Endothelial cell (in vitro differentiated cells): ENCODE data around the gene CYFIP1. TPM values are rescaled to one million over a fixed set of nuclear protein-coding genes. Genes with fewer than 3 reads are reported as not detected.
A peak's percentile ranks its signal among the peaks of the same experiment; 100 is the strongest.

Source experiments
- DNase-seq: peaks from one replicate; pipeline ENCODE4 v3.0.0; 2021; ENCODE audit warnings: low spot score
- H3K27ac Mint-ChIP-seq: one replicate; pipeline ENCODE4 v1.8.0; 2021; ENCODE audit warnings: mixed read lengths, inconsistent platforms; ENCODE audit not compliant: unreplicated experiment
- H3K27me3 Mint-ChIP-seq: one replicate; pipeline ENCODE4 v1.8.0; 2021; ENCODE audit warnings: mild to moderate bottlenecking, moderate library complexity, mixed read lengths, inconsistent platforms; ENCODE audit not compliant: unreplicated experiment
- H3K36me3 Mint-ChIP-seq: one replicate; pipeline ENCODE4 v1.8.0; 2021; ENCODE audit warnings: mild to moderate bottlenecking, low read depth, mixed read lengths, inconsistent platforms; ENCODE audit not compliant: unreplicated experiment
- H3K4me1 Mint-ChIP-seq: one replicate; pipeline ENCODE4 v1.8.0; 2021; ENCODE audit warnings: mild to moderate bottlenecking, mixed read lengths, inconsistent platforms; ENCODE audit not compliant: unreplicated experiment
- H3K4me3 Mint-ChIP-seq: one replicate; pipeline ENCODE4 v1.8.0; 2021; ENCODE audit warnings: mild to moderate bottlenecking, mixed read lengths, inconsistent platforms; ENCODE audit not compliant: unreplicated experiment
- H3K9me3 Mint-ChIP-seq: one replicate; pipeline ENCODE4 v1.8.0; 2021; ENCODE audit warnings: mixed read lengths, inconsistent platforms; ENCODE audit not compliant: unreplicated experiment
- CTCF ChIP-seq: fragments of 200-600 bp; sonication (generic); IDR thresholded peaks from one replicate; pipeline ENCODE4 v1.5.0; 2021; ENCODE audit warnings: antibody characterized with exemption; ENCODE audit not compliant: unreplicated experiment
- total RNA-seq: library from RNA; stranded (reverse); fragmentation: NEBNext Ultra II Directional; extraction: Animal tissue kit (Norgen Biotek cat#: 25700); gene quantifications from one replicate; pipeline ENCODE4 v1.2.1, GENCODE V29; 2021; ENCODE audit not compliant: unreplicated experiment

CYFIP1 gene
- total RNA-seq, 1 donor from 2014 or later: 154 TPM

DNA sequence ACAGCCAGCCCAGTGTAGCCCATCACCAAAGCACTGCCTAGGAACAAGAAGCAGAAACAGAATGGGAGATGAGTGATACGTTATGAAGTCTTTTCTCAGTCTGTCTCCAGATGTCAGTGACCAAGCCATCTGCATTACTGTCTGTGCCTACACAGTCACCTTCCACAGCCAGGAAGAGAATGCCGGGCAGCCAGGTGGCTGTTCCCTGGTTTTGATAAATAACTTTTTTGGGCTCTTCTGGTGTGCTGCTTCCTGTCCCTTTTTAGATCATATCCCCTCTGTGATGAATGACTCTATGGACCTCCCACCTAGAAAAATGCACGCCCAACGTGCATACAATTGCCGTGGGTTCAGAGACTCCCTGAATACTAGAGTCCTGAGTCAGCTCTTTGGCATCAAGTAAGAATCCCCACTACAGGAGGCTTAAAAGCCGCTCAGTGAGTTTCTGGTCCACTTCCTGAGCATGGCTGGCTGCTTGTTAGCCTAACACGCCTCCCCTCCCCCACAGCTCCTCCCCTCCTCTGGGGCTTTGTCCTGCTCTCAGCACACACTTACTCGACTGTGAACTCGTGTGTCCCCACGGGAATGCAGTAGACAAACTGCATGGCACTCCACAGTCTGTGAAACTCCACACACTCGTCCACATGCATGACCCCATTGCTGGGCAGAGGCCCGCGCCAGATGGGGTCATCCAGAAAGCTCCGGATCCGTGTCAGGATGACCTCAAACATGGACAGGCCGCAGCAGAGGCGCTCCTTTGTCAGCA lies 107.0 kb downstream of the CYFIP1 start:
- peaks cover 4% of the 10 kb centered on the region for H3K27me3 Mint-ChIP-seq
- peak; percentile 27 for DNase-seq
- peaks cover 50% of the 10 kb centered on the region for H3K36me3 Mint-ChIP-seq
- H3K27ac Mint-ChIP-seq: peak overlapping the region; percentile 59
- no peak overlapping the region for H3K4me3 Mint-ChIP-seq
- H3K4me1 Mint-ChIP-seq: peaks cover 9% of the 10 kb centered on the region
- H3K9me3 Mint-ChIP-seq: no peaks in the 10 kb centered on the region
- TF ChIP-seq CTCF: no peak

DNA sequence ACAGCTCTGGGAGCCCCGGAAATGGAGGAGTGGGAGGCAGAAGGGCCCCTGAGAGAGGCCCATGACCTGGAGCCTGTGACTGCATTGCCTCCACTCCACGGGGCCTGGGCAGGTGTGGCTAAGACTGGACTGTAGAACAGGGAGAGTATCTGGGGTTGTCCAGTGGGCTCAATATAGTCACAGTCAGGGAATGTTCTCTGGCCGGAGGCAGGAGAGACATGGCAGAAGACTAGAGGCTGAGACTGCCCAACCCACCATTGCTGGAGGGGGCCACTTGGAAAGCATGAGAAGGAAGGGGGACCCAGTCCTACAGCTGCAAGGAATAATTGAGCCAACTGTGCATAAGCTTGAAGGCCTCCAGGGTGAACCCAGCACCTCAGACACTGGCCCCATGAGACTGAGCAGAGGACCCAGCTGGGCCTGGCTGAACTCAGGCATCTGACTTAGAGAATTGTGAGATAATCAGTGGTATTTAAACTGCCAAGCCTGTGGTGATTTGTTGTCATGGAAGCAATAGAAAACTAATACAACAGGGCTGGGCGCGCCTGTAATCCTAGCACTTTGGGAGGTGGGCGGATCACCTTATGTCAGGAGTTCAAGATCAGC lies 108.6 kb downstream of the CYFIP1 start:
- Mint-ChIP-seq H3K27me3 (peaks cover 4% of the 10 kb centered on the region), H3K36me3 (peaks cover 46% of the 10 kb centered on the region), H3K9me3 (no peaks in the 10 kb centered on the region), H3K27ac (no peak overlapping the region), H3K4me1 (peaks cover 9% of the 10 kb centered on the region), H3K4me3 (peak overlapping the region; percentile 67)
- no peak for TF ChIP-seq CTCF
- DNase-seq: no peak

- peaks cover 46% of the 10 kb centered on the region for H3K36me3 Mint-ChIP-seq
- DNase-seq: no peak
- H3K4me1 Mint-ChIP-seq: peaks cover 9% of the 10 kb centered on the region
- no peak overlapping the region for H3K4me3 Mint-ChIP-seq
- H3K27me3 Mint-ChIP-seq: peaks cover 2% of the 10 kb centered on the region
- no peaks in the 10 kb centered on the region for H3K9me3 Mint-ChIP-seq
- TF ChIP-seq CTCF: no peak
- H3K27ac Mint-ChIP-seq: no peak overlapping the region
These were observed 109.3 kb downstream of the CYFIP1 start for GRCh38 chr15:22870865-22871264.

DNA sequence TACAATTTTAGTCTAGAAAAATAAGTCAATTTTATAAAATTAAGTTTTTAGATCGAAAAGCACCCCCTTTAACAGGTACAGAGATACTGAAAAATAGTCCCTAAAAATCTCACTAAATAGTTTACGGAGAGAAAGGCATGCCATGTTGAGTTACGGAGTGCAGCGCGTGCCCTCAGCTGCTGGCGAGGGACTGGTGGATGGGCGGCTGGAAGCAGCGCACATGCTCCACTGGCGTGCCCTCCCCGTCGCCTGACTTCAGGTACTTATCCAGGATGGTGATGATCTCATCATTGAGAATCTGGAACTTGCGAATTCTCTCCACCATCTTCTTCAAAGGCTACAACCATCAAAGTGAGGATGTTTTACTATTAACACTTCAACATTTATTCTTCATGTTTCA lies 110.3 kb downstream of the CYFIP1 start:
- Mint-ChIP-seq H3K9me3 (no peaks in the 10 kb centered on the region), H3K27ac (no peak overlapping the region), H3K36me3 (peaks cover 49% of the 10 kb centered on the region), H3K4me1 (peaks cover 9% of the 10 kb centered on the region), H3K27me3 (peaks cover 2% of the 10 kb centered on the region), H3K4me3 (no peak overlapping the region)
- TF ChIP-seq CTCF: no peak
- no peak for DNase-seq

- Mint-ChIP-seq H3K27ac (no peak overlapping the region), H3K27me3 (peaks cover 2% of the 10 kb centered on the region), H3K4me3 (no peak overlapping the region), H3K4me1 (peaks cover 9% of the 10 kb centered on the region), H3K9me3 (no peaks in the 10 kb centered on the region), H3K36me3 (peaks cover 48% of the 10 kb centered on the region)
- TF ChIP-seq CTCF: no peak
- DNase-seq: no peak
These were observed 111.2 kb downstream of the CYFIP1 start for GRCh38 chr15:22868928-22869327.
